ENCODE measurements around the gene PRXL2B.

The PRXL2B gene

GRCh38 chr1:2598329-2598931, 11.9 kb downstream of the PRXL2B start:
- TF ChIP-seq CTCF (IDR thresholded peaks at IDR 0.05; ENCODE audit: low read depth, low read length, poor library complexity, severe bottlenecking) (no peak), EZH2phosphoT487 (IDR thresholded peaks at IDR 0.05; ENCODE audit: borderline replicate concordance, low read length) (no peak)
- Histone ChIP-seq H3K4me2 (ENCODE audit: low read length) (no peak overlapping the region), H3K27ac (ENCODE audit: low read depth, low read length) (no peak overlapping the region), H3K27me3 (ENCODE audit: control insufficient read depth, low read length) (no peaks in the 10 kb centered on the region), H3K9me3 (ENCODE audit: control insufficient read depth, insufficient read depth, low read length) (no peaks in the 10 kb centered on the region), H3K4me1 (ENCODE audit: control insufficient read depth, low read length) (no peaks in the 10 kb centered on the region), H3K9me2 (replicated peaks; ENCODE audit: control insufficient read depth, low read length) (no peaks in the 10 kb centered on the region), H3F3A (ENCODE audit: control insufficient read depth, insufficient read depth) (no peaks in the 10 kb centered on the region), H3K4me3 (ENCODE audit: low read length) (no peak overlapping the region), H4K20me1 (ENCODE audit: control insufficient read depth, insufficient read depth, low read depth, low read length) (no peaks in the 10 kb centered on the region), H3K36me3 (ENCODE audit: control insufficient read depth, low read length) (no peaks in the 10 kb centered on the region), H3K79me2 (ENCODE audit: control insufficient read depth, low read length) (no peaks in the 10 kb centered on the region)

GRCh38 chr1:2601721-2602303, 15.2 kb downstream of the PRXL2B start:
- Histone ChIP-seq H3K9me2 (replicated peaks; ENCODE audit: control insufficient read depth, low read length) (no peaks in the 10 kb centered on the region), H3K4me1 (ENCODE audit: control insufficient read depth, low read length) (no peaks in the 10 kb centered on the region), H3F3A (ENCODE audit: control insufficient read depth, insufficient read depth) (no peaks in the 10 kb centered on the region), H3K27ac (ENCODE audit: low read depth, low read length) (no peak overlapping the region), H3K4me2 (ENCODE audit: low read length) (no peak overlapping the region), H3K4me3 (ENCODE audit: low read length) (no peak overlapping the region), H3K79me2 (ENCODE audit: control insufficient read depth, low read length) (no peaks in the 10 kb centered on the region), H3K9me3 (ENCODE audit: control insufficient read depth, insufficient read depth, low read length) (no peaks in the 10 kb centered on the region), H3K36me3 (ENCODE audit: control insufficient read depth, low read length) (no peaks in the 10 kb centered on the region), H4K20me1 (ENCODE audit: control insufficient read depth, insufficient read depth, low read depth, low read length) (no peaks in the 10 kb centered on the region), H3K27me3 (ENCODE audit: control insufficient read depth, low read length) (no peaks in the 10 kb centered on the region)
- TF ChIP-seq EZH2phosphoT487 (IDR thresholded peaks at IDR 0.05; ENCODE audit: borderline replicate concordance, low read length) (no peak), CTCF (IDR thresholded peaks at IDR 0.05; ENCODE audit: low read depth, low read length, poor library complexity, severe bottlenecking) (no peak)

- H3K27me3 ChIP-seq (ENCODE audit: control insufficient read depth, low read length): no peaks in the 10 kb centered on the region
- H3K79me2 ChIP-seq (ENCODE audit: control insufficient read depth, low read length): no peaks in the 10 kb centered on the region
- H3F3A ChIP-seq (ENCODE audit: control insufficient read depth, insufficient read depth): no peaks in the 10 kb centered on the region
- no peaks in the 10 kb centered on the region for H3K36me3 ChIP-seq (ENCODE audit: control insufficient read depth, low read length)
- no peaks in the 10 kb centered on the region for H4K20me1 ChIP-seq (ENCODE audit: control insufficient read depth, insufficient read depth, low read depth, low read length)
- no peak overlapping the region for H3K27ac ChIP-seq (ENCODE audit: low read depth, low read length)
- TF ChIP-seq EZH2phosphoT487 (IDR thresholded peaks at IDR 0.05; ENCODE audit: borderline replicate concordance, low read length): no peak
- TF ChIP-seq CTCF (IDR thresholded peaks at IDR 0.05; ENCODE audit: low read depth, low read length, poor library complexity, severe bottlenecking): no peak
- H3K4me1 ChIP-seq (ENCODE audit: control insufficient read depth, low read length): no peaks in the 10 kb centered on the region
- H3K4me3 ChIP-seq (ENCODE audit: low read length): no peak overlapping the region
- no peaks in the 10 kb centered on the region for H3K9me3 ChIP-seq (ENCODE audit: control insufficient read depth, insufficient read depth, low read length)
- H3K9me2 ChIP-seq (replicated peaks; ENCODE audit: control insufficient read depth, low read length): no peaks in the 10 kb centered on the region
- H3K4me2 ChIP-seq (ENCODE audit: low read length): no peak overlapping the region
Measured at GRCh38 chr1:2602311-2602835, 15.8 kb downstream of the PRXL2B start.
